Mesendoderm (in vitro differentiated cells): ENCODE measurements around the gene SPP2. TPM values are rescaled to one million over a fixed set of nuclear protein-coding genes. Genes with fewer than 3 reads are reported as not detected.

Experiments
- DNase-seq: peaks from one replicate; pipeline ENCODE4 v3.0.0; 2013
- H2AK5ac ChIP-seq: 2 replicates; pipeline ENCODE4 v1.6.1; 2013; ENCODE audit warnings: low read length, inconsistent platforms
- H2BK120ac ChIP-seq: 2 replicates; pipeline ENCODE4 v1.6.1; 2013; ENCODE audit warnings: low read depth, mild to moderate bottlenecking, low read length, moderate library complexity, mixed read lengths
- H2BK15ac ChIP-seq: replicated peaks from 2 replicates; pipeline ENCODE4 v1.6.1; 2013; ENCODE audit warnings: low read depth, mild to moderate bottlenecking, moderate library complexity
- H2BK5ac ChIP-seq: 2 replicates; pipeline ENCODE4 v1.6.1; 2013; ENCODE audit warnings: low read length, inconsistent platforms
- H3K18ac ChIP-seq: 2 replicates; pipeline ENCODE4 v1.6.1; 2013; ENCODE audit warnings: mild to moderate bottlenecking, low read length, mixed read lengths
- H3K23ac ChIP-seq: one replicate; pipeline ENCODE4 v1.6.1; 2013; ENCODE audit warnings: low read length
- H3K27ac ChIP-seq: 2 replicates; pipeline ENCODE4 v1.5.1; 2013; ENCODE audit warnings: low read depth, mild to moderate bottlenecking, inconsistent platforms, low read length, moderate library complexity
- H3K27me3 ChIP-seq: 2 replicates; pipeline ENCODE4 v1.6.1; 2013; ENCODE audit warnings: low read length, control low read depth, mild to moderate bottlenecking, inconsistent platforms; ENCODE audit not compliant: insufficient read depth, poor library complexity
- H3K36me3 ChIP-seq: 2 replicates; pipeline ENCODE4 v1.6.1; 2013; ENCODE audit warnings: low read length, inconsistent platforms; ENCODE audit not compliant: control insufficient read depth, insufficient read depth
- H3K4ac ChIP-seq: one replicate; pipeline ENCODE4 v1.6.1; 2013; ENCODE audit warnings: low read depth, mild to moderate bottlenecking, low read length, moderate library complexity
- H3K4me1 ChIP-seq: 2 replicates; pipeline ENCODE4 v1.6.1; 2013; ENCODE audit warnings: low read depth, low read length, inconsistent platforms; ENCODE audit not compliant: control insufficient read depth
- H3K4me2 ChIP-seq: 2 replicates; pipeline ENCODE4 v1.6.1; 2013; ENCODE audit warnings: low read length
- H3K4me3 ChIP-seq: 2 replicates; pipeline ENCODE4 v1.5.1; 2013; ENCODE audit warnings: mild to moderate bottlenecking, low read length
- H3K56ac ChIP-seq: one replicate; pipeline ENCODE4 v1.6.1; 2013; ENCODE audit warnings: low read length
- H3K79me1 ChIP-seq: 2 replicates; pipeline ENCODE4 v1.6.1; 2013; ENCODE audit warnings: low read length, inconsistent platforms
- H3K79me2 ChIP-seq: 2 replicates; pipeline ENCODE4 v1.6.1; 2013; ENCODE audit warnings: mild to moderate bottlenecking, low read length; ENCODE audit not compliant: control insufficient read depth, insufficient read depth
- H3K9ac ChIP-seq: 2 replicates; pipeline ENCODE4 v1.6.1; 2013; ENCODE audit warnings: low read length, inconsistent platforms
- H4K5ac ChIP-seq: one replicate; pipeline ENCODE4 v1.6.1; 2013; ENCODE audit warnings: low read length
- H4K8ac ChIP-seq: one replicate; pipeline ENCODE4 v1.6.1; 2013; ENCODE audit warnings: low read depth, mild to moderate bottlenecking, control low read depth, low read length, moderate library complexity
- WGBS: extraction: QIAGEN DNeasy Blood & Tissue Kit; methylation state at CpG from one replicate; pipeline ENCODE4 v1.1.7; 2013; ENCODE audit warnings: low lambda C conversion rate, missing lambda C conversion rate; ENCODE audit not compliant: insufficient coverage; ENCODE audit errors: extremely low coverage; 5-methylcytosine and 5-hydroxymethylcytosine counted together
- polyA plus RNA-seq, 2 experiments: library from polyadenylated mRNA; stranded (reverse); fragments of 200-250 nt; gene quantifications; one replicate each; pipeline ENCODE4 v1.2.3, GENCODE V29; 2013

SPP2 gene
- not detected for polyA plus RNA-seq (2013, experiment 1 of 2)
- polyA plus RNA-seq (2013, experiment 2 of 2): not detected

- DNase-seq: no peak
- no peaks in the 10 kb centered on the region for H3K27me3 ChIP-seq
- no peaks in the 10 kb centered on the region for H3K79me2 ChIP-seq
- H3K4me1 ChIP-seq: no peaks in the 10 kb centered on the region
- no peak within 1 kb of the TSS for H2AK5ac ChIP-seq
- no peak within 1 kb of the TSS for H4K5ac ChIP-seq
- no peak within 1 kb of the TSS for H2BK120ac ChIP-seq
- H3K36me3 ChIP-seq: no peaks in the 10 kb centered on the region
- H3K79me1 ChIP-seq: no peaks in the 10 kb centered on the region
- no peak within 1 kb of the TSS for H3K56ac ChIP-seq
- no CpG with 5 or more reads among the region's 9 CpGs for WGBS
- H3K18ac ChIP-seq: no peak within 1 kb of the TSS
- H3K27ac ChIP-seq: no peak within 1 kb of the TSS
- no peak within 1 kb of the TSS for H4K8ac ChIP-seq
- H3K4me3 ChIP-seq: no peak within 1 kb of the TSS
- H2BK15ac ChIP-seq: no peak within 1 kb of the TSS
- no peak within 1 kb of the TSS for H3K4me2 ChIP-seq
- H3K23ac ChIP-seq: no peak within 1 kb of the TSS
- no peak within 1 kb of the TSS for H3K9ac ChIP-seq
- no peak within 1 kb of the TSS for H2BK5ac ChIP-seq
- no peak within 1 kb of the TSS for H3K4ac ChIP-seq
These were observed at the start of gene SPP2 for GRCh38 chr2:234050455-234051135. Gene SPP2, plus strand, starts transcription at chr2:234050702. Its CDS starts 85 bp downstream, at chr2:234050787.

GRCh38 chr2:234001380-234002160 is 48.9 kb upstream of the SPP2 start:
- no peaks in the 10 kb centered on the region for H3K4me1 ChIP-seq
- no peak overlapping the region for H3K23ac ChIP-seq
- no peak for DNase-seq
- no peak overlapping the region for H4K8ac ChIP-seq
- H3K4me3 ChIP-seq: no peak overlapping the region
- H2AK5ac ChIP-seq: no peak overlapping the region
- no peaks in the 10 kb centered on the region for H3K36me3 ChIP-seq
- H2BK5ac ChIP-seq: no peak overlapping the region
- no peak overlapping the region for H3K56ac ChIP-seq
- H3K18ac ChIP-seq: no peak overlapping the region
- no CpG with 5 or more reads among the region's 8 CpGs for WGBS
- H3K4me2 ChIP-seq: no peak overlapping the region
- no peak overlapping the region for H3K4ac ChIP-seq
- H3K79me2 ChIP-seq: no peaks in the 10 kb centered on the region
- H3K79me1 ChIP-seq: no peaks in the 10 kb centered on the region
- no peak overlapping the region for H4K5ac ChIP-seq
- H3K27me3 ChIP-seq: no peaks in the 10 kb centered on the region
- H3K9ac ChIP-seq: no peak overlapping the region
- H3K27ac ChIP-seq: no peak overlapping the region
- no peak overlapping the region for H2BK120ac ChIP-seq
- no peak overlapping the region for H2BK15ac ChIP-seq

- H3K4me1 ChIP-seq: no peaks in the 10 kb centered on the region
- H4K5ac ChIP-seq: no peak overlapping the region
- no CpG with 5 or more reads among the region's 4 CpGs for WGBS
These were observed 48.2 kb upstream of the SPP2 start for GRCh38 chr2:234002281-234002680.

GRCh38 chr2:234003972-234004617 is 46.4 kb upstream of the SPP2 start:
- Histone ChIP-seq H3K4me2 (no peak overlapping the region), H3K4ac (no peak overlapping the region), H4K8ac (no peak overlapping the region), H2BK15ac (no peak overlapping the region), H2AK5ac (no peak overlapping the region), H2BK120ac (no peak overlapping the region), H3K27me3 (no peaks in the 10 kb centered on the region), H3K79me2 (no peaks in the 10 kb centered on the region), H3K79me1 (no peaks in the 10 kb centered on the region), H3K9ac (no peak overlapping the region), H3K18ac (no peak overlapping the region), H3K4me1 (no peaks in the 10 kb centered on the region), H3K27ac (no peak overlapping the region), H3K36me3 (no peaks in the 10 kb centered on the region), H2BK5ac (no peak overlapping the region), H3K56ac (no peak overlapping the region), H4K5ac (no peak overlapping the region), H3K4me3 (no peak overlapping the region), H3K23ac (no peak overlapping the region)
- no CpG with 5 or more reads among the region's 8 CpGs for WGBS
- DNase-seq: peak; percentile 33

More at GRCh38 chr2:234002281-234002680, 48.2 kb upstream of the SPP2 start:
- Histone ChIP-seq H3K36me3 (no peaks in the 10 kb centered on the region), H3K27ac (no peak overlapping the region), H3K23ac (no peak overlapping the region), H3K9ac (no peak overlapping the region), H2AK5ac (no peak overlapping the region), H3K79me2 (no peaks in the 10 kb centered on the region), H3K4me3 (no peak overlapping the region), H3K27me3 (no peaks in the 10 kb centered on the region), H2BK5ac (no peak overlapping the region), H3K79me1 (no peaks in the 10 kb centered on the region), H2BK15ac (no peak overlapping the region), H3K56ac (no peak overlapping the region), H4K8ac (no peak overlapping the region), H3K18ac (no peak overlapping the region), H3K4me2 (no peak overlapping the region), H2BK120ac (no peak overlapping the region), H3K4ac (no peak overlapping the region)
- no peak for DNase-seq

- Histone ChIP-seq H3K18ac (no peak overlapping the region), H3K36me3 (no peaks in the 10 kb centered on the region), H3K4me3 (no peak overlapping the region), H3K79me2 (no peaks in the 10 kb centered on the region), H3K23ac (no peak overlapping the region), H4K8ac (no peak overlapping the region), H2BK5ac (no peak overlapping the region), H3K27ac (no peak overlapping the region), H3K79me1 (no peaks in the 10 kb centered on the region), H4K5ac (no peak overlapping the region), H3K4me1 (no peaks in the 10 kb centered on the region), H3K56ac (no peak overlapping the region), H2AK5ac (no peak overlapping the region), H3K4ac (no peak overlapping the region), H3K4me2 (no peak overlapping the region), H2BK120ac (no peak overlapping the region), H3K9ac (no peak overlapping the region), H2BK15ac (no peak overlapping the region), H3K27me3 (no peaks in the 10 kb centered on the region)
- DNase-seq: no peak
- WGBS: no CpG with 5 or more reads among the region's 2 CpGs
These were observed 45.4 kb upstream of the SPP2 start for GRCh38 chr2:234005126-234005525.
